Endothelial cell of umbilical vein (primary cell): ENCODE data around the gene VTI1A. TPM values are rescaled to one million over a fixed set of nuclear protein-coding genes. Genes with fewer than 3 reads are reported as not detected.

Experiments
- BruUV-seq: library from RNA; stranded (reverse); fragments of 400-500 nt; replicated peaks from 2 replicates; lab custom pipeline; 2021; lab: Mats Ljungman, UMichigan
- CTCF ChIA-PET: fragments of 300-600, 350-600 bp; sonication (Branson Sonifier 250); formaldehyde crosslinking; loops from one replicate; lab custom pipeline; 2021; ENCODE audit warnings: antibody characterized with exemption, inconsistent platforms; lab: Charles Lee
- POLR2A ChIA-PET: fragments of 300-600, 350-600 bp; sonication (Branson Sonifier 250); formaldehyde crosslinking; loops from one replicate; lab custom pipeline; 2021; ENCODE audit warnings: antibody characterized with exemption, inconsistent platforms; lab: Charles Lee
- DNase-seq: peaks from one replicate; pipeline ENCODE4 v3.0.0-alpha.2; 2011; ENCODE audit warnings: low read depth, low spot score
- FAIRE-seq: peaks from 2 replicates; lab custom pipeline; 2011; peaks lifted over from hg19 to GRCh38; lab: Jason Lieb, UNC
- H2AFZ ChIP-seq: 2 replicates; pipeline ENCODE4 v1.6.0; 2012; ENCODE audit warnings: low read depth, low read length, control low read depth, inconsistent platforms
- H3K27ac ChIP-seq: 2 replicates; pipeline ENCODE4 v1.5.1; 2011; ENCODE audit warnings: low read depth, mild to moderate bottlenecking, control low read depth, low read length, moderate library complexity; ENCODE audit not compliant: insufficient read depth
- H3K27me3 ChIP-seq, 2 experiments: 2 replicates each; pipeline versions ENCODE4 v1.6.0 to v1.6.1; 2011; ENCODE audit warnings: low read length in 2 of 2, mixed read lengths in 1 of 2; ENCODE audit not compliant: control insufficient read depth in 2 of 2, insufficient read depth in 2 of 2
- H3K36me3 ChIP-seq, 2 experiments: 2 replicates in 1 of 2; 3 replicates in 1 of 2; pipeline ENCODE4 v1.5.1; 2011; ENCODE audit warnings: low read length in 2 of 2, mild to moderate bottlenecking in 1 of 2, moderate library complexity in 1 of 2; ENCODE audit not compliant: control insufficient read depth in 2 of 2, insufficient read depth in 2 of 2; ENCODE audit errors: extremely low read depth in 1 of 2
- H3K4me1 ChIP-seq: 3 replicates; pipeline ENCODE4 v1.5.1; 2011; ENCODE audit warnings: mild to moderate bottlenecking, low read length; ENCODE audit not compliant: control insufficient read depth, insufficient read depth; ENCODE audit errors: extremely low read depth
- H3K4me2 ChIP-seq: 2 replicates; pipeline ENCODE4 v1.6.1; 2011; ENCODE audit warnings: low read length, control low read depth, mixed read lengths; ENCODE audit not compliant: insufficient read depth
- H3K4me3 ChIP-seq, 3 experiments: fragments of 200-600 bp in 1 of 3; sonication (generic), shearing (Covaris generic) in 1 of 3; replicated peaks in 1 of 3; 2 replicates each; pipeline ENCODE4 v1.5.1; 2011 to 2016; ENCODE audit warnings: control low read depth in 3 of 3, low read length in 3 of 3, mild to moderate bottlenecking in 2 of 3, inconsistent platforms in 1 of 3, low read depth in 1 of 3, moderate library complexity in 1 of 3; ENCODE audit not compliant: insufficient read depth in 1 of 3
- H3K79me2 ChIP-seq: 2 replicates; pipeline ENCODE4 v1.6.0; 2012; ENCODE audit warnings: low read length, inconsistent platforms; ENCODE audit not compliant: control insufficient read depth, insufficient read depth
- H3K9ac ChIP-seq: replicated peaks from 2 replicates; pipeline ENCODE3; 2011; ENCODE audit warnings: low read length, control low read depth; ENCODE audit not compliant: insufficient read depth; ENCODE audit errors: extremely low read depth
- H3K9me1 ChIP-seq: replicated peaks from 3 replicates; pipeline ENCODE4 v1.6.0; 2011; ENCODE audit warnings: mild to moderate bottlenecking, low read length; ENCODE audit not compliant: control insufficient read depth, insufficient read depth; ENCODE audit errors: extremely low read depth
- H3K9me3 ChIP-seq: replicated peaks from 2 replicates; pipeline ENCODE4 v1.5.1; 2012; ENCODE audit warnings: low read length, inconsistent platforms; ENCODE audit not compliant: control insufficient read depth, insufficient read depth
- H4K20me1 ChIP-seq: replicated peaks from 2 replicates; pipeline ENCODE3; 2011; ENCODE audit warnings: mild to moderate bottlenecking, low read length; ENCODE audit not compliant: control insufficient read depth, insufficient read depth; ENCODE audit errors: extremely low read depth
- EZH2 ChIP-seq: IDR thresholded peaks from 2 replicates; pipeline ENCODE4 v1.6.1; 2012; ENCODE audit warnings: borderline replicate concordance, low read depth, mild to moderate bottlenecking, moderate library complexity, low read length, inconsistent platforms; ENCODE audit not compliant: severe bottlenecking
- FOS ChIP-seq: IDR thresholded peaks from 2 replicates; pipeline ENCODE4 v1.6.1; 2011; ENCODE audit warnings: mild to moderate bottlenecking, low read length, moderate library complexity, borderline replicate concordance; ENCODE audit not compliant: insufficient read depth
- GATA2 ChIP-seq: IDR thresholded peaks from 2 replicates; pipeline ENCODE4 v1.7.0; 2011; ENCODE audit warnings: low read depth, mild to moderate bottlenecking, moderate library complexity, mixed read lengths, low read length; ENCODE audit not compliant: insufficient read length, insufficient read depth
- JUN ChIP-seq: IDR thresholded peaks from 2 replicates; pipeline ENCODE4 v1.6.1; 2011; ENCODE audit warnings: borderline replicate concordance, low read depth; ENCODE audit not compliant: insufficient read length, insufficient read depth
- MAX ChIP-seq: IDR thresholded peaks from 2 replicates; pipeline ENCODE4 v1.6.1; 2011; ENCODE audit not compliant: insufficient read depth, insufficient read length
- MYC ChIP-seq: IDR thresholded peaks from one replicate; pipeline ENCODE4 v1.6.1; 2011; ENCODE audit warnings: mild to moderate bottlenecking, low read depth, low read length
- POLR2A ChIP-seq: IDR thresholded peaks from 2 replicates; pipeline ENCODE4 v1.6.1; 2012; ENCODE audit warnings: low read depth, mild to moderate bottlenecking, control low read depth, low read length
- POLR2AphosphoS5 ChIP-seq: IDR thresholded peaks from 2 replicates; pipeline ENCODE4 v1.6.1; 2012; ENCODE audit warnings: low read depth, mild to moderate bottlenecking, control low read depth, low read length, moderate library complexity; ENCODE audit not compliant: insufficient read depth
- dilution Hi-C: fragments of 300-500 bp; cut with MboI; formaldehyde crosslinking; loops from one replicate; pipeline ENCODE4 v1.15.0; 2019; ENCODE audit warnings: low sequenced_read_pairs; ENCODE audit not compliant: extremely low pct_ligation_motif_present
- intact Hi-C: fragments of 100-400 bp; cut with micrococcal nuclease; formaldehyde crosslinking; loops from one replicate; pipeline ENCODE4 v1.10.0; 2022
- polyA plus RNA-seq, 4 experiments: library from polyadenylated mRNA; depleted of rRNA in 3 of 4; stranded (reverse) in 3 of 4; unstranded in 1 of 4; fragments of >200 nt; gene quantifications; 2 replicates each; pipeline versions ENCODE4 v1.2.1 to v1.2.3, GENCODE V29; 2011 to 2012; ENCODE audit warnings: missing spikeins in 1 of 4
- total RNA-seq: library from RNA; stranded (reverse); gene quantifications from 2 replicates; pipeline ENCODE4 v1.2.3, GENCODE V29; 2021
- TF ChIP-seq, protein P1 (sequence below), 2 donors: IDR thresholded peaks; 1 replicate in 1 of 2; 2 replicates in 1 of 2; pipeline ENCODE4 v1.5.1; 2011; ENCODE audit warnings: low read length in 2 of 2, mild to moderate bottlenecking in 2 of 2, moderate library complexity in 2 of 2, control low read depth in 1 of 2, inconsistent platforms in 1 of 2, low read depth in 1 of 2; ENCODE audit not compliant: insufficient read depth in 1 of 2; ENCODE audit errors: extremely low read depth in 1 of 2

The VTI1A gene
- total and polyA plus RNA-seq, 2 donors (not counting 3 experiments of a cell fraction or from before 2014, with no cell fraction given), result 10.8 to 35.6 TPM

DNA sequence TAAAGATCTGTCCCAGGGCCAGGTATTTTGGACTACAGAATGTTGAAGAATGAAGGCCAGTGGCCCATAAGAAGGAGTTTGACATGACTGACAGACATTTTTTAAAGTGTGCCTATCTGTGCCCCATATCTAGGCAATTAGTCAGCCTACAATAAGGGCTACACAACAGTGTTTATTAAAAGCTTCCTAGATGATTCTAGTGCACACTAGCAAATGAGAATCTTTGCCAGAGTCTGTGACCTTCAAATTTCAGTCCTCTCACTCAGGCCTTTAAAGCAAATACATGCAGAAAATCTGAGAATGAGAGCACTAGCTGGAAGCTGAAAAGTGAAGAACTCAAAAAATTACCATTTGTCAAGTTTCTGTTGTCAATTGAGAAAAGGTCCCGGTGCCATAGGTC lies 208.7 kb downstream of the VTI1A start:
- H3K4me1 ChIP-seq, result peaks cover 4% of the 10 kb centered on the region
- no peak overlapping the region for H3K27ac ChIP-seq
- H3K4me3 ChIP-seq, result no peak overlapping the region
- no peak overlapping the region for H2AFZ ChIP-seq
- no peak overlapping the region for H3K9ac ChIP-seq
- dilution Hi-C loops (no loop called here), intact Hi-C loops (no loop called here)
- ChIA-PET POLR2A (no interaction called here), CTCF (interaction anchor here (0.7 kb wide), 1 partner anchor 20 kb away, joined by 3 read pairs; no protein-coding TSS in a partner anchor)
- no peaks in the 10 kb centered on the region for H3K79me2 ChIP-seq
- no peaks in the 10 kb centered on the region for H3K9me3 ChIP-seq
- no peaks in the 10 kb centered on the region for H4K20me1 ChIP-seq
- no peaks in the 10 kb centered on the region for H3K27me3 ChIP-seq
- H3K4me2 ChIP-seq, result no peak overlapping the region
- no peak for DNase-seq
- no TSS peak for BruUV-seq
- H3K36me3 ChIP-seq, result no peaks in the 10 kb centered on the region
- TF ChIP-seq, protein P1, sequence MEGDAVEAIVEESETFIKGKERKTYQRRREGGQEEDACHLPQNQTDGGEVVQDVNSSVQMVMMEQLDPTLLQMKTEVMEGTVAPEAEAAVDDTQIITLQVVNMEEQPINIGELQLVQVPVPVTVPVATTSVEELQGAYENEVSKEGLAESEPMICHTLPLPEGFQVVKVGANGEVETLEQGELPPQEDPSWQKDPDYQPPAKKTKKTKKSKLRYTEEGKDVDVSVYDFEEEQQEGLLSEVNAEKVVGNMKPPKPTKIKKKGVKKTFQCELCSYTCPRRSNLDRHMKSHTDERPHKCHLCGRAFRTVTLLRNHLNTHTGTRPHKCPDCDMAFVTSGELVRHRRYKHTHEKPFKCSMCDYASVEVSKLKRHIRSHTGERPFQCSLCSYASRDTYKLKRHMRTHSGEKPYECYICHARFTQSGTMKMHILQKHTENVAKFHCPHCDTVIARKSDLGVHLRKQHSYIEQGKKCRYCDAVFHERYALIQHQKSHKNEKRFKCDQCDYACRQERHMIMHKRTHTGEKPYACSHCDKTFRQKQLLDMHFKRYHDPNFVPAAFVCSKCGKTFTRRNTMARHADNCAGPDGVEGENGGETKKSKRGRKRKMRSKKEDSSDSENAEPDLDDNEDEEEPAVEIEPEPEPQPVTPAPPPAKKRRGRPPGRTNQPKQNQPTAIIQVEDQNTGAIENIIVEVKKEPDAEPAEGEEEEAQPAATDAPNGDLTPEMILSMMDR (IDR thresholded peaks at IDR 0.05; ENCODE audit: extremely low read depth in 1 of 2, insufficient read depth in 1 of 2, low read depth in 1 of 2, low read length in 2 of 2), result no peak
- TF ChIP-seq JUN, result no peak
- H3K9me1 ChIP-seq, result no peaks in the 10 kb centered on the region
- FAIRE-seq, result no peak

DNA sequence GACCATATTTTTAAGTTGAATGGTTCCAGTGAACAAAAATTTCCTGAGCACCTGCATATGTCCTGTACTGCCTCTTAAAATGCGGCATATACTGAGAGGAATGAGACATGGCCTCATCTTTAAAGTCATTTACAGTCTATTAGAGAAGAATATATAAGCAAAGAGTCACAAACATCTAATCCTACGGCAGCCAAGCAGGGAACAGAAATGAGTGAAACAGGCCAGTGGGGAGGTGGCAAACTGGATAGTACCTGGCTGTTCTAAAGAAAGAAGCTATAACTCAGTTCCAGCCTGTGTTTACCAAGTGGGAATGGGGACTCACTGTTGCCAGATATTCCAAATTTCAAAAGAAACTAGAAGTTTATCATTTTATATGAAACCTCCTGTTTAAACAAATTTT lies 211.4 kb downstream of the VTI1A start:
- Histone ChIP-seq H3K27ac (no peak overlapping the region), H3K9ac (no peak overlapping the region), H2AFZ (no peak overlapping the region), H3K27me3 (no peaks in the 10 kb centered on the region), H4K20me1 (no peaks in the 10 kb centered on the region), H3K9me1 (peaks cover 1% of the 10 kb centered on the region), H3K9me3 (no peaks in the 10 kb centered on the region), H3K36me3 (no peaks in the 10 kb centered on the region), H3K4me1 (peaks cover 2% of the 10 kb centered on the region), H3K4me3 (no peak overlapping the region), H3K79me2 (no peaks in the 10 kb centered on the region), H3K4me2 (no peak overlapping the region)
- FAIRE-seq, result no peak
- dilution Hi-C loops (no loop called here), intact Hi-C loops (no loop called here)
- ChIA-PET POLR2A (interaction anchor here (0.6 kb wide), 1 partner anchor 12 kb away, joined by 3 read pairs; no protein-coding TSS in a partner anchor), CTCF (interaction anchor here (1.4 kb wide), 1 partner anchor 18 kb away, joined by 4 read pairs; no protein-coding TSS in a partner anchor)
- TF ChIP-seq FOS, result no peak
- TF ChIP-seq, protein P1 (IDR thresholded peaks at IDR 0.05; ENCODE audit: extremely low read depth in 1 of 2, insufficient read depth in 1 of 2, low read depth in 1 of 2, low read length in 2 of 2), result no peak
- no peak for TF ChIP-seq JUN
- no peak for TF ChIP-seq POLR2A
- no peak for TF ChIP-seq MAX
- no peak for TF ChIP-seq EZH2
- TF ChIP-seq GATA2, result no peak
- TF ChIP-seq MYC, result no peak
- no peak for TF ChIP-seq POLR2AphosphoS5
- no peak for DNase-seq
- no TSS peak for BruUV-seq
